Hepatocyte (in vitro differentiated cells): ENCODE measurements around the gene NLRP5.

ENCODE experiments used
- EZH2 ChIP-seq: fragments of 200-600 bp; sonication (generic); IDR thresholded peaks from 2 replicates; pipeline ENCODE4 v1.6.1; 2016; ENCODE audit warnings: antibody characterized with exemption, mild to moderate bottlenecking, borderline replicate concordance
- TF ChIP-seq, protein P1 (sequence below): fragments of 200-600 bp; sonication (generic); IDR thresholded peaks from 2 replicates; pipeline ENCODE4 v1.5.1; 2016; ENCODE audit warnings: antibody characterized with exemption, mild to moderate bottlenecking; ENCODE audit not compliant: poor library complexity

DNA sequence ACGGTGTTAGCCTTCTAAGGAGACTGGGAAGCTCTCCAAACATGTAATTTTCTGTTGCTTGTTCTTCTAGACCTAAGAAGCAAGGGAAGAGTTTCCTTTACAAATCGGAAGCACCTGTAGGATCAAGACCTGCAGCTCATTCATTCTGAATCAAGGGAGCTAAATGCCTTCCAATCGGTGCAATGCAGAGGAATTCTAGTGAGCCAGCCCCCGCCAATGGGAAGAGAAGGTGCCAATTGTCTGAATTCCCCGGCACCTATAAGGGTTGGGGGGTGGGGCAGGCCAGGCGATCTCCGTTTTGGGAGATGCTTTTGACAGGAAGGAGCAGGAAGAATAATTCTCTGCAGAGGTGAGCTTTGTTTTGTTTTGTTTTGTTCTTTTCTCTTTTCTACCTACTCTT lies 47.4 kb upstream of the NLRP5 start:
- TF ChIP-seq, protein P1, sequence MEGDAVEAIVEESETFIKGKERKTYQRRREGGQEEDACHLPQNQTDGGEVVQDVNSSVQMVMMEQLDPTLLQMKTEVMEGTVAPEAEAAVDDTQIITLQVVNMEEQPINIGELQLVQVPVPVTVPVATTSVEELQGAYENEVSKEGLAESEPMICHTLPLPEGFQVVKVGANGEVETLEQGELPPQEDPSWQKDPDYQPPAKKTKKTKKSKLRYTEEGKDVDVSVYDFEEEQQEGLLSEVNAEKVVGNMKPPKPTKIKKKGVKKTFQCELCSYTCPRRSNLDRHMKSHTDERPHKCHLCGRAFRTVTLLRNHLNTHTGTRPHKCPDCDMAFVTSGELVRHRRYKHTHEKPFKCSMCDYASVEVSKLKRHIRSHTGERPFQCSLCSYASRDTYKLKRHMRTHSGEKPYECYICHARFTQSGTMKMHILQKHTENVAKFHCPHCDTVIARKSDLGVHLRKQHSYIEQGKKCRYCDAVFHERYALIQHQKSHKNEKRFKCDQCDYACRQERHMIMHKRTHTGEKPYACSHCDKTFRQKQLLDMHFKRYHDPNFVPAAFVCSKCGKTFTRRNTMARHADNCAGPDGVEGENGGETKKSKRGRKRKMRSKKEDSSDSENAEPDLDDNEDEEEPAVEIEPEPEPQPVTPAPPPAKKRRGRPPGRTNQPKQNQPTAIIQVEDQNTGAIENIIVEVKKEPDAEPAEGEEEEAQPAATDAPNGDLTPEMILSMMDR, result no peak
- TF ChIP-seq EZH2, result no peak
